Rectal smooth muscle tissue (tissue), 1 donor: ENCODE data around the gene HPGD.

ENCODE experiments used
- H3K27ac ChIP-seq: one replicate; pipeline ENCODE4 v1.7.0; 2013; ENCODE audit warnings: low read depth, low read length, inconsistent platforms
- H3K27me3 ChIP-seq: one replicate; pipeline ENCODE4 v1.7.0; 2013; ENCODE audit warnings: low read length; ENCODE audit not compliant: control insufficient read depth, insufficient read depth
- H3K36me3 ChIP-seq: one replicate; pipeline ENCODE4 v1.7.0; 2013; ENCODE audit warnings: low read length; ENCODE audit not compliant: control insufficient read depth, insufficient read depth
- H3K4me1 ChIP-seq: one replicate; pipeline ENCODE4 v1.7.0; 2013; ENCODE audit warnings: low read length; ENCODE audit not compliant: control insufficient read depth, insufficient read depth
- H3K4me3 ChIP-seq: one replicate; pipeline ENCODE4 v1.7.0; 2013; ENCODE audit warnings: low read length
- H3K9ac ChIP-seq: one replicate; pipeline ENCODE4 v1.7.0; 2013; ENCODE audit warnings: low read length

Gene HPGD

GRCh38 chr4:174522183-174523024 lies at the start of gene HPGD:
TSS of gene HPGD (minus strand) at chr4:174522488. CDS start at chr4:174522451, 37 bp downstream.
- H3K27ac ChIP-seq, result peak within 1 kb of the TSS; percentile 72
- peaks cover 3% of the 10 kb centered on the region for H3K4me1 ChIP-seq
- no peaks in the 10 kb centered on the region for H3K36me3 ChIP-seq
- peak within 1 kb of the TSS; percentile 87 for H3K4me3 ChIP-seq
- no peaks in the 10 kb centered on the region for H3K27me3 ChIP-seq
- peak within 1 kb of the TSS; percentile 81 for H3K9ac ChIP-seq

GRCh38 chr4:174564529-174564928 lies 42.2 kb upstream of the HPGD start:
- H3K4me3 ChIP-seq, result no peak overlapping the region
- no peak overlapping the region for H3K9ac ChIP-seq
- no peaks in the 10 kb centered on the region for H3K27me3 ChIP-seq
- no peaks in the 10 kb centered on the region for H3K36me3 ChIP-seq
- H3K4me1 ChIP-seq, result no peaks in the 10 kb centered on the region
- no peak overlapping the region for H3K27ac ChIP-seq

GRCh38 chr4:174563399-174563798 lies 41.1 kb upstream of the HPGD start:
- Histone ChIP-seq H3K27me3 (no peaks in the 10 kb centered on the region), H3K4me1 (no peaks in the 10 kb centered on the region), H3K4me3 (no peak overlapping the region), H3K36me3 (no peaks in the 10 kb centered on the region), H3K27ac (no peak overlapping the region), H3K9ac (no peak overlapping the region)

- H3K36me3 ChIP-seq, result no peaks in the 10 kb centered on the region
- no peaks in the 10 kb centered on the region for H3K4me1 ChIP-seq
- H3K27me3 ChIP-seq, result no peaks in the 10 kb centered on the region
- H3K4me3 ChIP-seq, result no peak overlapping the region
- no peak overlapping the region for H3K9ac ChIP-seq
- no peak overlapping the region for H3K27ac ChIP-seq
These were observed 39.3 kb upstream of the HPGD start for GRCh38 chr4:174561560-174561959.

- Histone ChIP-seq H3K27me3 (no peaks in the 10 kb centered on the region), H3K4me1 (no peaks in the 10 kb centered on the region), H3K36me3 (no peaks in the 10 kb centered on the region), H3K4me3 (no peak overlapping the region), H3K27ac (no peak overlapping the region), H3K9ac (no peak overlapping the region)
These were observed 37.6 kb upstream of the HPGD start for GRCh38 chr4:174559894-174560293.

DNA sequence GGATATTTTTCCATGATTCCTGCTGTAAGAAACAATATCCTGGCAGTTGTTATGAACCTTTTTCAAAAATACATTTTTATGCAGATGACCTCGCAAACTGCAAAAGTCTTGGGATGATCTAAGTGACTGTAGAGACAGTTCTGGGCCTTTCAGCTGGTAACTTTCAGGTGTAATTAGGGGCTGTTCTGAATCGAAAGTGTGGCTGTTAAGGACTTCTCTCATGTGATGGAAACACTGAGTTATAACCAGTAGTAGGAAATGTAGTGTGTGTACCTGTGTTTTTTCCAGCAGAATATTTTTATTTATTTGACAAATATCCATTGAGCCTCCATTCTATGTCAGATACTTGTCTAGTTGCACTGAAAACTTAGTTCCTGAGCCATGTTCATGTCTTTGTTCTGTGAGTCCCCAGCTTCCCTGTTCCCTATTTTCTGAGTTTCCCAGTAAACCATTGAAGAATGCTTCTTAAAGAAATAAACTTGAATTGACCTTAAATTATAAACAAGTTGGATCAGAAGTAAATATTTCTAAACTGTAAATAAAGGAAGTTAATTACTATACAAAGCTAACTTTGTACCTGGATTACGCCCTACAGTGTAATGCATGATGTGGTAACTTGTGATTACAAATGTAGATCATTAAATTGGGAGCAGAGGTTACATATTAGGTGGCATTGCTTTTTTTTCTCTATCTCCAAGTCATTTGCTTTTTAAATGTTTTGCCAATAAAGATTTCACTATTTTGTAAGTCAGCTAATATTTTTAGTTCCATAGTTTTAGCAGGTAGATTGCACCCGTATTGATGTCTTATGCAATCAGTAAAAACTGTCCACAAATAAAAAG lies 33.7 kb upstream of the HPGD start:
- no peaks in the 10 kb centered on the region for H3K27me3 ChIP-seq
- H3K36me3 ChIP-seq, result no peaks in the 10 kb centered on the region
- no peak overlapping the region for H3K27ac ChIP-seq
- H3K4me1 ChIP-seq, result no peaks in the 10 kb centered on the region
- H3K9ac ChIP-seq, result no peak overlapping the region
- no peak overlapping the region for H3K4me3 ChIP-seq

DNA sequence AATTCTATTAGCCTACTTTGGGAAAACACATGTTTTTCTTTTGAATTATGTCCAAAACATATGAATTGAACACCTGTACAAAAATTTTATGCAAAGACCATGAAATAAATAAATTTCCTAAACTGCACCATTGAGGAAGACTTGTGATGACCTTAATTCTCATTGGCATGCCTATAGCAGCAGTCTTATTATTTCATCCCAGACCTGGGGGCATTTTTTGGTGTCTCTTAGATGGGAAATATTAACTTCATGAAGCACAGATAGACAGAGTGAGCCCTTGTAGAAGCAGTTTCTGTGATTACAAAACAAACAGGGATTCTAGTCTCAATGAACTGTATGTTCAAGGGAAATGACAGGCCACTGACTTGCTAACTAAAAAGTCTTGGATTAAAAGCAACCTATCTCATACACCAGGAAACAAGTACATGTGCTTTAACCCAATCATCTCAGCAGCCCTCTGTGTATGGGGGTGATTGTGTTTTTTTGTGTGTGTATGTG lies 32.0 kb upstream of the HPGD start:
- Histone ChIP-seq H3K4me1 (no peaks in the 10 kb centered on the region), H3K27ac (no peak overlapping the region), H3K36me3 (no peaks in the 10 kb centered on the region), H3K27me3 (no peaks in the 10 kb centered on the region), H3K9ac (no peak overlapping the region), H3K4me3 (no peak overlapping the region)

DNA sequence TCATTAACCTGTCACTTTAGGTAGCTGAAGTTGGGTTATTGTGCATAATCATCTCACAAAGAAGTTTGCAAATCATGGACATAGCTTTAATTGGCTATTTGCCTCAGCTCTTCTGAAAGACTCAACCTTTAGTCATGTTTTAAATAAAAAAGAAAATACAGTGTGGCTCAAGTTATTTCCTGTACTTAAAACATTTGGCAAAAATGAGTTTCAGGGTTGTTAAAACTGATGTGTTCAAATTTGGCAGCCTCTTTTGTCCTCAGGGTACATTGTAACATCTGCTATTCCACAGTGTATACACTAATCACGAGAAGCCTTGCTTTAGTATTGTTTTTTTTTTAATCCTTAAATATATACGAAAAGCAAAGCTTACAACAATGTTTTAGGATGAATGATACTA lies 31.5 kb upstream of the HPGD start:
- H3K27ac ChIP-seq, result no peak overlapping the region
- H3K27me3 ChIP-seq, result no peaks in the 10 kb centered on the region
- no peak overlapping the region for H3K4me3 ChIP-seq
- no peak overlapping the region for H3K9ac ChIP-seq
- H3K36me3 ChIP-seq, result no peaks in the 10 kb centered on the region
- H3K4me1 ChIP-seq, result no peaks in the 10 kb centered on the region

DNA sequence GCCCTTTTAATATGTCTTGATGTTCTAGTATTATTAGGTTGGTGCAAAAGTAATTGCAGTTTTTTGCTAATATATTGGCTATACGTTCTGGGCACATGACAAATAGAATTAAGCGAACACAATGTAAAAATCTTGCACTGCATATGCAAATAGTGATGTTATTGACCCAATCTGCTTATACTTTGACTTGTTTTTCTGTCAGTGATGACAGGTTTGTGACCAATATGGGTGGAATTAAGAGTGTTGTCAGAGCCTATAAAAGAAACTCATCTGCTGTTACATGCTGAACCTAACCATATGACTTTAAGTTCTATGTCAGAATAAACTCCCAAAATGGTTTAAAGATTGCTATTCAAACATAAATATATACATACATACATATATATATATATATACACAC lies 30.7 kb upstream of the HPGD start:
- Histone ChIP-seq H3K27me3 (no peaks in the 10 kb centered on the region), H3K36me3 (no peaks in the 10 kb centered on the region), H3K4me3 (no peak overlapping the region), H3K4me1 (no peaks in the 10 kb centered on the region), H3K27ac (no peak overlapping the region), H3K9ac (no peak overlapping the region)

DNA sequence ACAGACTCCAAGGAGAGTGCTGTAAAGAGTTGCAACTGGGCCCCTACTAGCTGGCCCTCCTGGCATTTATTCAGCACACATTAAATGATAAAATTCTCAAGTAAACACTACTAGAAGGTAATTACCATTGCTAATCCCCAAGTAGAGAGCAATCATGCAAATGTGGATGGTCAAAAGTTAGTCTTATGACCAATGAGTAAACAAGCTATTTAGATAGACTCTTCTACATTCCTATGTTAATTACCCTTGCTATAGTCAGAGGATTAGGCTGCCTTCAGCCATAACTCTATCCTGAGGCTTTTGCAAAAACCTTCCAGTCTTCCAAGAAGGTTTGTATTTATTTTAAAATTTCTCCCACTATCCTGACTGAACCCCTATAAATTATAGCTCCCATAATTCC lies 28.3 kb upstream of the HPGD start:
- Histone ChIP-seq H3K9ac (no peak overlapping the region), H3K4me3 (no peak overlapping the region), H3K27me3 (no peaks in the 10 kb centered on the region), H3K36me3 (no peaks in the 10 kb centered on the region), H3K4me1 (no peaks in the 10 kb centered on the region), H3K27ac (no peak overlapping the region)

DNA sequence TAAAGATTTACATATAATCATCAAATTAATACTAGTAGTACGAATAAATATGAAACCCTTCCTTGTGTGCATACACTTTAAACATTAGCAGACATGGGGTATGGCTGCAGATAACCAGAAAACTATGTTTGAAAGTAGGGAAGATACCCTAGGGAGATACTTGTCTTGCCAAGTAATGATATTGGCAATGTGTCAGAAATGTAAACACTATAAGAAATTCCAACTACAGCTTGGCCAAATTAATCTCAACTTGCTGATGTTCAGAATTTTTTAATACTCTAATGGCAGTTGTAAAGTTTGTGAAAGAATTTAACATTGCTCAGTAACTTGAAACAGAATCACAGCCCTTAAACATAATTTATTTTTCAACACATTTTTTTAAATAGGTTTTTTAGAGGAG lies 27.4 kb upstream of the HPGD start:
- Histone ChIP-seq H3K27ac (no peak overlapping the region), H3K36me3 (no peaks in the 10 kb centered on the region), H3K9ac (no peak overlapping the region), H3K27me3 (no peaks in the 10 kb centered on the region), H3K4me3 (no peak overlapping the region), H3K4me1 (no peaks in the 10 kb centered on the region)

GRCh38 chr4:174545268-174545667 lies 23.0 kb upstream of the HPGD start:
- Histone ChIP-seq H3K27ac (no peak overlapping the region), H3K9ac (no peak overlapping the region), H3K36me3 (no peaks in the 10 kb centered on the region), H3K4me1 (no peaks in the 10 kb centered on the region), H3K27me3 (no peaks in the 10 kb centered on the region), H3K4me3 (no peak overlapping the region)
